Omental fat pad (tissue), 4 donors: ENCODE data around the gene CEBPA. TPM values are rescaled to one million over a fixed set of nuclear protein-coding genes. Genes with fewer than 3 reads are reported as not detected.

Experiments used
- ATAC-seq: fragments of 150-250 bp; one replicate; pipeline ENCODE4 v1.9.1; 2016; ENCODE audit warnings: mild to moderate bottlenecking, moderate library complexity; ENCODE audit not compliant: low FRiP score
- DNase-seq: peaks from one replicate; pipeline ENCODE4 v3.0.0-alpha.2; 2019; ENCODE audit warnings: low spot score
- total RNA-seq, 4 donors: library from RNA; depleted of rRNA; stranded (reverse); fragments of >200 nt; gene quantifications; one replicate each; pipeline ENCODE4 v1.1.0, GENCODE V29; 2016
- TF ChIP-seq, protein P1 (sequence below), 3 donors: fragments of 450-650 bp; IDR thresholded peaks; one replicate each; pipeline ENCODE4 v1.5.1; 2016 to 2017; ENCODE audit warnings: antibody characterized with exemption in 3 of 3, mild to moderate bottlenecking in 3 of 3, moderate library complexity in 2 of 3

CEBPA gene
- total RNA-seq, 4 donors from 2014 or later = 100 to 567 (median 166) TPM

DNA sequence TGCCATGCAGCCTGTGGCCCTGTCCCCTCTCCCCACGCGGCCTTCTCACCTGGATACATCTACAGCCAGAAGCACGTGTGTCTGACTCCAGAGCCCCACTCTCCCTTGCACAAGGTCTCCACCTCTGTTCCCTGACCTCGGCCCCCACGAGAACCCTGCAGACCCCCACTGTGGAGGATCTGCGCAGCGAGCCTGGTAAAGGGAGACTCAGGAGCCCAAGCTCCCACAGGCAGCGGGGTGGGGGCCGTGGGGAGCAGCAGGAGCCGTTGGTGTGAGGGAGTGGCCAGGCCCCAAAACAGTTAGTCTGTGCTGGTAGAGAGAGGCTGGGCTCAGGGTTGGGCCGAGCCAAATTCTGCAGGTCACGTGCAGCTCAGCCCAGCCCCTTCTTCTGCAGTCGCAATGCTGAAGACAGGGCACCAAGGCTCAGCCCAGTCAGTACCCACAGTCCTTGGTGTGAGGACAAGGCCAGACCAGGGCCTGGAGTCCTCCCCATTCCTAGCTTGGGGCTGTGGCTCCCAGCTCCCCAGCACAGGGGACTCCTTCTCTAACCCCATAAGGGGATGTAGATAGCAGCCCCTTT is 48.0 kb downstream of the CEBPA start:
- ATAC-seq (no peak), DNase-seq (no peak)
- TF ChIP-seq, protein P1, sequence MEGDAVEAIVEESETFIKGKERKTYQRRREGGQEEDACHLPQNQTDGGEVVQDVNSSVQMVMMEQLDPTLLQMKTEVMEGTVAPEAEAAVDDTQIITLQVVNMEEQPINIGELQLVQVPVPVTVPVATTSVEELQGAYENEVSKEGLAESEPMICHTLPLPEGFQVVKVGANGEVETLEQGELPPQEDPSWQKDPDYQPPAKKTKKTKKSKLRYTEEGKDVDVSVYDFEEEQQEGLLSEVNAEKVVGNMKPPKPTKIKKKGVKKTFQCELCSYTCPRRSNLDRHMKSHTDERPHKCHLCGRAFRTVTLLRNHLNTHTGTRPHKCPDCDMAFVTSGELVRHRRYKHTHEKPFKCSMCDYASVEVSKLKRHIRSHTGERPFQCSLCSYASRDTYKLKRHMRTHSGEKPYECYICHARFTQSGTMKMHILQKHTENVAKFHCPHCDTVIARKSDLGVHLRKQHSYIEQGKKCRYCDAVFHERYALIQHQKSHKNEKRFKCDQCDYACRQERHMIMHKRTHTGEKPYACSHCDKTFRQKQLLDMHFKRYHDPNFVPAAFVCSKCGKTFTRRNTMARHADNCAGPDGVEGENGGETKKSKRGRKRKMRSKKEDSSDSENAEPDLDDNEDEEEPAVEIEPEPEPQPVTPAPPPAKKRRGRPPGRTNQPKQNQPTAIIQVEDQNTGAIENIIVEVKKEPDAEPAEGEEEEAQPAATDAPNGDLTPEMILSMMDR (IDR thresholded peaks at IDR 0.05) = no peak

DNA sequence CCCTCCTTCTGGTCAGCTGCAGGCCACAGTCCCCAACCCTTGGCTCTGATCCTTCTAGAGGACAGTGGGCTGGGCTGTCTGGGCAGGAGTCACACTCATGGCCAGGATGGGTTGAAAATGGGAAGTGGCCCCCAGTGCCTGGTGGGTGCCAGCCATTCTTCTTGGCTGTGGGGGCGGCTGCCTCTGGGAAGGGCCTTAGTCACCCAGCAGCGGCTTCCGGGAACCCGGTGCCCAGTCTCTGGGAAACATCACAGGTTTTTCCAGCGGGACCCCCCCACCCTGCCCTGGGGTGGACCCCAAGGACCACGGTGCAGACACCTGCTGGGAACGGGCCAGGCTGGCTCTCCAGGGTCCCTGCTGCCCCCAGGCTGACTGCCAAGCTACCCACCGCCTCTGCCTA is 49.4 kb downstream of the CEBPA start:
- ATAC-seq = no peak
- TF ChIP-seq, protein P1 (IDR thresholded peaks at IDR 0.05) = no peak

DNA sequence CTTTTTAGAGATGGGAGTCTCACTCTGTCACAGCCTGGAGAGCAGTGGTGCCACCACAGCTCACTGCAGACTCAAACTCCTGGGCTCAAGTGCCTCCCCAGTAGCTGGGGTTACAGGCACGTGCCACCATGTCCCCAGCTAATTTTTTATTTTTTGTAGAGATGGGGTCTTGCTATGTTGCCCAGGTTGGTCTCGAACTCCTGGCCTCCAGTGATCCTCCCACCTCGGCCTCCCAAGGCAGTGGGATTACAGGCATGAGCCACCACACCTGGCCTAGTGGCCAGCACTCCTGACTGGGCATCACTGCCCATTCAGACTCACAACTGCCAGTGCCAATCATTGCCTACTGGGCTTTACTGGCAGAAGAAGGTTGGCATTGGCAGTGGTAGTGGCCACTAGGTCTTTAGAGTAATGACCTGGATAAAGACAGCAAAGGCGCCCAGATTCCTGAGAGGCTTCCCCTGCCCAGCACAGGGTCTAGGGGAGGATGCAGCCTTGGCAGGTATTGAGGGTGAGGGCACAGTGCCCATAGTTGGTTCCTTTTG is 49.8 kb downstream of the CEBPA start:
- TF ChIP-seq, protein P1 (IDR thresholded peaks at IDR 0.05) = no peak
- no peak for ATAC-seq
- no peak for DNase-seq

More for the DNA sequence above, 49.4 kb downstream of the CEBPA start:
- no peak for DNase-seq

DNA sequence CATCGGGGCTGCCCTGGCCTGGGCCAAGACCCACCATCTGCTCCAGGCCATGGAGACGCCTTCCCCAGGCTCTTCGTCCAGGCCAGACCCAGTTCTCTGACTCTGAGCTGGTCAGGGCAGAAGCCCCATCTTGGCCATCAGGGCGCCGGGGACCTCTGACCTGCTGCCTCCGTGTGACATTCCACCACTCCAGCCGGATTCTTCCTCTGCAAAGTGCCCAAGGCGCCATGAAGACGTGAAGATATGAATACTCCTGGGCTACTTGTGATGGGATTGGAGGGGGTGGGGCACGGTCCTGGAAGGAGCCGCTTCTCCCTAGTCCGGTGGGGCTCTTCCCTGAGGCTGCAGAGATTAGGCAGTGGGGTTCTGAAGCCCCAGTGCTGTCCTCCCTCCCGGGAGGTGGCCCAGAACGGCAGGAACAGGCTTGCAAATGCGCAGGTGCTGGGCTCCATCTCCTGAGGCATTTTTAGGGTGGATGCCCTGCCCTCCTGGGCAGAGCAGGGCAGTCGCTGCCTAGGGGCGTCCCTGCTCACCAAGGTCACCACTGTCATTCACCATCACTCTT is 50.7 kb downstream of the CEBPA start:
- DNase-seq (no peak), ATAC-seq (no peak)
- TF ChIP-seq, protein P1 (IDR thresholded peaks at IDR 0.05) = no peak

DNA sequence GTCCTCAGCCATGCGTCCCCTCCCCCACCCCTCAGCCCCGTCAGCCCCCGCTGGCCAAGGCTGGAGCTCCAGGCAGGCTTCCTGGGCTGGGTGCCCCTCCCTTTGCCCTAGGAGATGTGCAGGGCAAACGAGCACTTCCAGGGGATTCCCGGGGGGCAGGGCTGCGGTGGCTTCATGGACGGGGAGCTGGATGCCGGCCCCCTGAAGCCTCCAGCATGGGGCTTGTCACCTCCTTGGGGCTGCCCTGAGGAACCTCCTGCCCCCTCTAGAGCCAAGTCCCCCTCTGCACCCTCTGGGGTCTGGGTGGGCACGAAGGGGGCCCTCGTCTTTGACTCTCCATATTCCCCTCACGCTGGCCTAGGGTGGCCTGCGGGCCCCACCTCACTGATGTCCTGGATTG is 51.3 kb downstream of the CEBPA start:
- ATAC-seq (no peak), DNase-seq (no peak)
- TF ChIP-seq, protein P1 (IDR thresholded peaks at IDR 0.05) = no peak

DNA sequence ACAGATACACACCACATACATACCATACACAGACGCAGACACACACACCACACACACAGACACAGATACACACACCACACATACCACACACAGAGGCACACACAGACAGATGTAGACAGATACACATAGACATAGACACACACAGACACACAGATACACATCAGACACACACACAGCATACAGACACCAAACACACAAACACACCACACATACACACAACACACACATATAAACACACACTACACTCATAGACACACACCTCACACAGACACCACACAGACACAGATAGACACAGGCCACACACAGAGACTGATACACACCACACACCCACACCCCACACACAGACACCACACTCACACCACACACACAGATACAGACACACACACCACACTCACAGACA is 51.8 kb downstream of the CEBPA start:
- no peak for DNase-seq
- TF ChIP-seq, protein P1 (IDR thresholded peaks at IDR 0.05) = no peak
- ATAC-seq = no peak

Other genes starting within 250 kb of the CEBPA start
- 10 to 100 TPM in 2 of 4 donors, 1 to 10 TPM in 2; 5.7 to 24.0 (median 14.1) TPM for gene RHPN2, start 237.6 kb downstream of the CEBPA start, total RNA-seq
- gene GPATCH1, start 221.4 kb downstream of the CEBPA start, total RNA-seq = 1 to 10 TPM; 4.5 to 7.6 (median 5.5) TPM
- gene WDR88, start 170.4 kb downstream of the CEBPA start, total RNA-seq = not detected
- 10 to 100 TPM; 19.1 to 61.8 (median 28.3) TPM for gene LRP3, start 108.2 kb downstream of the CEBPA start, total RNA-seq
- gene SLC7A10, start 76.7 kb downstream of the CEBPA start, total RNA-seq = 100 to 1,000 TPM in 1 of 4 donors, 10 to 100 TPM in 3; 12.9 to 150 (median 33.1) TPM
- gene CEBPG, start 71.2 kb upstream of the CEBPA start, total RNA-seq = 10 to 100 TPM; 19.4 to 41.1 (median 30.0) TPM
- 10 to 100 TPM; 78.9 to 99.3 (median 89.8) TPM for gene PEPD, start 219.3 kb upstream of the CEBPA start, total RNA-seq